Peyer's patch (tissue), 4 donors: ENCODE data around the gene GPR176. TPM values are rescaled to one million over a fixed set of nuclear protein-coding genes. Genes with fewer than 3 reads are reported as not detected.
"Not testable (repeated sequence)": the region's sequence is repeated elsewhere in the genome, so short reads cannot be mapped to it uniquely, and the experiment has no call there.

Source experiments
- DNase-seq, 3 donors: peaks; one replicate each; pipeline ENCODE4 v3.0.0-alpha.2; 2017 to 2019
- H3K27ac ChIP-seq, 4 donors: fragments of 200-600 bp; sonication (generic); one replicate each; pipeline ENCODE4 v1.5.1; 2016 to 2019
- H3K27me3 ChIP-seq, 2 donors: fragments of 200-600 bp; sonication (generic); one replicate each; pipeline ENCODE4 v1.5.1; 2019
- H3K36me3 ChIP-seq, 3 donors: fragments of 200-600 bp; sonication (generic); one replicate each; pipeline ENCODE4 v1.5.1; 2016 to 2019
- H3K4me1 ChIP-seq, 4 donors: fragments of 200-600 bp; sonication (generic); one replicate each; pipeline ENCODE4 v1.5.1; 2016 to 2019
- H3K4me3 ChIP-seq, 4 donors: fragments of 200-600 bp; sonication (generic); 1 replicate in 3 of 4; 2 replicates in 1 of 4; pipeline ENCODE4 v1.5.1; 2016 to 2019; ENCODE audit warnings: mild to moderate bottlenecking in 1 of 4
- H3K9me3 ChIP-seq, 4 donors: fragments of 200-600 bp; sonication (generic); one replicate each; pipeline ENCODE4 v1.5.1; 2016 to 2019; ENCODE audit warnings: mild to moderate bottlenecking in 1 of 4
- POLR2A ChIP-seq, 2 donors: fragments of 450-650 bp; IDR thresholded peaks; one replicate each; pipeline ENCODE4 v1.5.1; 2017; ENCODE audit warnings: antibody characterized with exemption in 2 of 2, mild to moderate bottlenecking in 2 of 2, moderate library complexity in 2 of 2
- total RNA-seq, 4 donors: library from RNA; depleted of rRNA; stranded (reverse); fragments of >200 nt; gene quantifications; one replicate each; pipeline ENCODE4 v1.1.0, GENCODE V29; 2016
- TF ChIP-seq, protein P1 (sequence below), 6 experiments: fragments of 450-650 bp in 4 of 6; fragments of 200-600 bp in 2 of 6; sonication (generic) in 1 of 6; IDR thresholded peaks; one replicate each; pipeline ENCODE4 v1.5.1; 2017 to 2019; ENCODE audit warnings: antibody characterized with exemption in 6 of 6, mild to moderate bottlenecking in 3 of 6, moderate library complexity in 1 of 6

GPR176 gene
- total RNA-seq, 4 donors from 2014 or later: 0.88 to 4.3 (median 3.1) TPM

DNA sequence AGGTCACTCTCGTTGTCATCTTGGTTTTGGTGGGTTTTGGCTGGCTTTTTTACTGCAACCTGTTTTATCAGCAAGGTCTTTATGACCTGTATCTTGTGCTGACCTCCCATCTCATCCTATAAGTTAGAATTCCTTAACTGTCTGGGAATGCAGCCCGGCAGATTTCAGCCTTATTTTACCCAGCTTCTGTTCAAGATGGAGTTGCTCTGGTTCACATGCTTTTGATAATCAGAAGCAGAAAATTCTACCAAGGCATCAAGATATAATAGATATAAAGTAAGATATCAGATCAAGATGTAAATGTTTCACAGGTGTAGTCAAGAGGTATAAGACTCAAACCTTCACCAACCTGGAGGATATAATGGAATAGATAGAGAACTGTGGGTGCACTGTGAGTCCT lies 16.0 kb downstream of the GPR176 start:
- DNase-seq: no peak
- Histone ChIP-seq H3K9me3 (no peaks in the 10 kb centered on the region), H3K27me3 (no peaks in the 10 kb centered on the region), H3K4me3 (no peak overlapping the region), H3K27ac (no peak overlapping the region), H3K4me1 (no peaks in the 10 kb centered on the region), H3K36me3 (no peaks in the 10 kb centered on the region)
- no peak for TF ChIP-seq POLR2A (IDR thresholded peaks at IDR 0.05)
- TF ChIP-seq, protein P1, sequence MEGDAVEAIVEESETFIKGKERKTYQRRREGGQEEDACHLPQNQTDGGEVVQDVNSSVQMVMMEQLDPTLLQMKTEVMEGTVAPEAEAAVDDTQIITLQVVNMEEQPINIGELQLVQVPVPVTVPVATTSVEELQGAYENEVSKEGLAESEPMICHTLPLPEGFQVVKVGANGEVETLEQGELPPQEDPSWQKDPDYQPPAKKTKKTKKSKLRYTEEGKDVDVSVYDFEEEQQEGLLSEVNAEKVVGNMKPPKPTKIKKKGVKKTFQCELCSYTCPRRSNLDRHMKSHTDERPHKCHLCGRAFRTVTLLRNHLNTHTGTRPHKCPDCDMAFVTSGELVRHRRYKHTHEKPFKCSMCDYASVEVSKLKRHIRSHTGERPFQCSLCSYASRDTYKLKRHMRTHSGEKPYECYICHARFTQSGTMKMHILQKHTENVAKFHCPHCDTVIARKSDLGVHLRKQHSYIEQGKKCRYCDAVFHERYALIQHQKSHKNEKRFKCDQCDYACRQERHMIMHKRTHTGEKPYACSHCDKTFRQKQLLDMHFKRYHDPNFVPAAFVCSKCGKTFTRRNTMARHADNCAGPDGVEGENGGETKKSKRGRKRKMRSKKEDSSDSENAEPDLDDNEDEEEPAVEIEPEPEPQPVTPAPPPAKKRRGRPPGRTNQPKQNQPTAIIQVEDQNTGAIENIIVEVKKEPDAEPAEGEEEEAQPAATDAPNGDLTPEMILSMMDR (IDR thresholded peaks at IDR 0.05): no peak

DNA sequence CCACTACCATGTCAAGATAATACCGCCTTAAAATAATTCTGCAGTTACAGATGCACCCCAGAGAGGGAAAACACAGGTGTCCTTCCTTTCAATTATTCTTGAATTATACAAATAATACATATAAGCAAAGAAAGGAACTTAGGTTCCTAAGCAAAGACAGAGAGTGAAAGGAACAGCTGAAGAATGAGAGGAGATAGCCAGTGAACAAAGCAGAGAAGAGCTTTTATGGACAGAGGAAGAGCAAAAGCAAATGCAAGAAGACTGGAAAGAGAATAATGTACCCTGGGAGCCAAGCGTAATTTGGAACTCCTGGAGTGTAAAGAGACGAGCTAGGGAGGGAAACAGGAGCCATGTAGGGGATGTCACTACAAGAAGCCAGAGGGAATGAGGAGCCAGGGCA lies 21.7 kb downstream of the GPR176 start:
- TF ChIP-seq, protein P1 (IDR thresholded peaks at IDR 0.05): no peak
- TF ChIP-seq POLR2A (IDR thresholded peaks at IDR 0.05): no peak
- Histone ChIP-seq H3K27ac (no peak overlapping the region), H3K4me3 (no peak overlapping the region), H3K9me3 (no peaks in the 10 kb centered on the region), H3K27me3 (no peaks in the 10 kb centered on the region), H3K4me1 (no peaks in the 10 kb centered on the region), H3K36me3 (no peaks in the 10 kb centered on the region)
- DNase-seq: no peak

DNA sequence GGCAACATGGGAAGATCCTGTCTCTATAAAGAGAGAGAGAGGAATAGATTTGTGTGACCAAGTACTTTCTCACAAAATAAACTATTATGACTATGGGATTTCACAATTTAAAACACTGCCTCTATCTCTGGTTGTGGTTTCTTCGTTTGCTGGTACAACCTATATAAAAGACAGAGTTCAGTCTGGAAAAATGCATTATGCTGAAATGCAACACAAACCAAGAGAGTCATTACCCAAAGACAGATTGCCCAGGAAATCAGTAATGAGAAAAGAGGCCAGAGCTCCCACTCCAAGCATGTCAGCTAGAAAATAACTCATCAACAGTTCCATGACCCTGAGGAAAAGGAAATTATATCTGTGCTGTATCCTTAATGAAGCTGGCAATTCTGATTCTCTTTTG lies 23.2 kb downstream of the GPR176 start:
- no peak for DNase-seq
- H3K36me3 ChIP-seq: no peaks in the 10 kb centered on the region
- H3K9me3 ChIP-seq: no peaks in the 10 kb centered on the region
- no peak overlapping the region for H3K27ac ChIP-seq
- no peaks in the 10 kb centered on the region for H3K4me1 ChIP-seq
- TF ChIP-seq POLR2A (IDR thresholded peaks at IDR 0.05): no peak
- TF ChIP-seq, protein P1 (IDR thresholded peaks at IDR 0.05): no peak
- no peaks in the 10 kb centered on the region for H3K27me3 ChIP-seq
- no peak overlapping the region for H3K4me3 ChIP-seq

DNA sequence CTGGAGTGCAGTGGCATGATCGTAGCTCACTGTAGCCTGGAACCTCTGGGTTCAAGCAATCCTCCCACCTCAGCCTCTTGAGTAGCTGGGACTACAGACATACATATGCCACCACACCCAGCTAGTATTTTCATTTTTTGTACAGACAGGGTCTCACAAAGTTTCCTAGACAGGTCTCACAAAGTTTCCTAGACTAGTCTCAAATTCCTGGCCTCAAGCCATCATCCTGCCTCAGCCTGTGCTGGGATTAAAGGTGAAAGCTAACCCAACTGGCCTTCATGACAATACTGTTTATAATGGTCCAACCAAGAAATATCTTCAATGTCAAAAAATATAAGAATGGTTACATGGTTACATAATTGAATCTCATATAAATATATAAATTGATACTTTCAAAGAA lies 24.0 kb downstream of the GPR176 start:
- H3K4me3 ChIP-seq: no peak overlapping the region
- H3K4me1 ChIP-seq: no peaks in the 10 kb centered on the region
- DNase-seq: no peak
- no peak overlapping the region for H3K27ac ChIP-seq
- H3K36me3 ChIP-seq: no peaks in the 10 kb centered on the region
- no peaks in the 10 kb centered on the region for H3K27me3 ChIP-seq
- TF ChIP-seq, protein P1 (IDR thresholded peaks at IDR 0.05): no peak
- TF ChIP-seq POLR2A (IDR thresholded peaks at IDR 0.05): no peak
- H3K9me3 ChIP-seq: no peaks in the 10 kb centered on the region

DNA sequence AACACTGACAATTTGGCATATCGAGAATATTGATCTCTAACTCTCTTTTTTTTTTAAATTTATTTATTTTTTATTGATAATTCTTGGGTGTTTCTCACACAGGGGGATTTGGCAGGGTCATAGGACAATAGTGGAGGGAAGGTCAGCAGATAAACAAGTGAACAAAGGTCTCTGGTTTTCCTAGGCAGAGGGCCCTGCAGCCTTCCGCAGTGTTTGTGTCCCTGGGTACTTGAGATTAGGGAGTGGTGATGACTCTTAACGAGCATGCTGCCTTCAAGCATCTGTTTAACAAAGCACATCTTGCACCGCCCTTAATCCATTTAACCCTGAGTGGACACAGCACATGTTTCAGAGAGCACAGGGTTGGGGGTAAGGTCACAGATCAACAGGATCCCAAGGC lies 27.0 kb downstream of the GPR176 start:
- not testable (repeated sequence) for H3K27me3 ChIP-seq, H3K9me3 ChIP-seq, DNase-seq, H3K36me3 ChIP-seq, H3K4me1 ChIP-seq, H3K27ac ChIP-seq, H3K4me3 ChIP-seq

DNA sequence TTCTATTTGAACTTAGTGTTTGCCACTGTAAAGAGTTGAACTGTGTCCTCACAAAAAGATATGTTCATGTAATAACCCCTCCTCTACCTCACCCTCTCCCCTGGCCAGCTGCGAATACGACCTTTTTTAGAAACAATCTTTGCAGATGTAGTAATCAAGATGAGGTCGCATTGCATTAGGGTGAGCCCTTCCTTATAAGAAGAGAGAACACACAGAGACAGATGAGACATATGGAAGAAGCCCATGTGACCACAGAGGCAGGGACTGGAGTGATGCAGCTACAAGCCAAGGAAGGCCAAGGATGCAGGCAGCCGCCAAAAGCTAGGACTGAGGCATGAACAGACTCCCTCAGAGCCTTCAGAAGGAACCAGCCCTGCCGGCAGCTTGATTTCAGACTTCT lies 27.6 kb downstream of the GPR176 start:
- no peak for DNase-seq
- Histone ChIP-seq H3K27ac (no peak overlapping the region), H3K9me3 (no peaks in the 10 kb centered on the region), H3K36me3 (no peaks in the 10 kb centered on the region), H3K4me1 (peaks cover 0 to 5% (median 0%) of the 10 kb centered on the region in 4 donors), H3K4me3 (no peak overlapping the region), H3K27me3 (no peaks in the 10 kb centered on the region)
- TF ChIP-seq, protein P1 (IDR thresholded peaks at IDR 0.05): no peak
